Keratinocyte (primary cell): ENCODE results near the gene MPZL2. TPM values are rescaled to one million over a fixed set of nuclear protein-coding genes. Genes with fewer than 3 reads are reported as not detected.
A peak's percentile ranks its signal among the peaks of the same experiment; 100 is the strongest.

Source experiments
- DNase-seq: peaks from one replicate; pipeline ENCODE4 v3.0.0-alpha.2; 2011; ENCODE audit warnings: low read depth, missing footprints, low spot score
- FAIRE-seq: peaks from 2 replicates; lab custom pipeline; 2011; peaks lifted over from hg19 to GRCh38; lab: Jason Lieb, UNC
- H2AFZ ChIP-seq: 2 replicates; pipeline ENCODE4 v1.6.0; 2012; ENCODE audit warnings: low read length, control low read depth, inconsistent platforms; ENCODE audit not compliant: control insufficient read depth
- H3K27ac ChIP-seq: 2 replicates; pipeline ENCODE4 v1.5.1; 2011; ENCODE audit warnings: low read length; ENCODE audit not compliant: control insufficient read depth, insufficient read depth
- H3K27me3 ChIP-seq: 3 replicates; pipeline ENCODE4 v1.6.0; 2011; ENCODE audit warnings: low read length; ENCODE audit not compliant: control insufficient read depth, insufficient read depth; ENCODE audit errors: extremely low read depth
- H3K36me3 ChIP-seq, 2 experiments: 2 replicates in 1 of 2; 3 replicates in 1 of 2; pipeline ENCODE4 v1.5.1; 2011; ENCODE audit warnings: low read length in 2 of 2, mild to moderate bottlenecking in 1 of 2; ENCODE audit not compliant: control insufficient read depth in 2 of 2, insufficient read depth in 2 of 2; ENCODE audit errors: extremely low read depth in 1 of 2
- H3K4me1 ChIP-seq: 3 replicates; pipeline ENCODE4 v1.5.1; 2011; ENCODE audit warnings: low read length; ENCODE audit not compliant: control insufficient read depth, insufficient read depth; ENCODE audit errors: extremely low read depth
- H3K4me2 ChIP-seq: 3 replicates; pipeline ENCODE4 v1.6.0; 2011; ENCODE audit warnings: low read depth, low read length; ENCODE audit not compliant: control insufficient read depth, insufficient read depth; ENCODE audit errors: extremely low read depth
- H3K4me3 ChIP-seq, 3 experiments: fragments of 200-600 bp in 1 of 3; sonication (generic) in 1 of 3; 2 replicates in 2 of 3; 3 replicates in 1 of 3; pipeline ENCODE4 v1.5.1; 2011 to 2016; ENCODE audit warnings: low read length in 3 of 3, mild to moderate bottlenecking in 3 of 3, control low read depth in 2 of 3, inconsistent platforms in 1 of 3, low read depth in 1 of 3, mixed read lengths in 1 of 3, mixed run types in 1 of 3, moderate library complexity in 1 of 3; ENCODE audit not compliant: control insufficient read depth in 2 of 3, insufficient read depth in 2 of 3; ENCODE audit errors: extremely low read depth in 1 of 3
- H3K79me2 ChIP-seq: 2 replicates; pipeline ENCODE4 v1.6.0; 2012; ENCODE audit warnings: low read length; ENCODE audit not compliant: control insufficient read depth, insufficient read depth
- H3K9ac ChIP-seq: 3 replicates; pipeline ENCODE4 v1.6.0; 2011; ENCODE audit warnings: low read length; ENCODE audit not compliant: control insufficient read depth, insufficient read depth; ENCODE audit errors: extremely low read depth
- H3K9me1 ChIP-seq: 3 replicates; pipeline ENCODE4 v1.6.0; 2011; ENCODE audit warnings: low read length; ENCODE audit not compliant: control insufficient read depth, insufficient read depth; ENCODE audit errors: extremely low read depth
- H3K9me3 ChIP-seq: 2 replicates; pipeline ENCODE4 v1.5.1; 2012; ENCODE audit warnings: low read depth, low read length; ENCODE audit not compliant: control insufficient read depth
- H4K20me1 ChIP-seq: 3 replicates; pipeline ENCODE4 v1.6.0; 2011; ENCODE audit warnings: low read length; ENCODE audit not compliant: control insufficient read depth, insufficient read depth; ENCODE audit errors: extremely low read depth
- EZH2 ChIP-seq: IDR thresholded peaks from one replicate; pipeline ENCODE4 v1.6.1; 2012; ENCODE audit warnings: inconsistent platforms, mild to moderate bottlenecking, low read length, moderate library complexity
- dilution Hi-C: fragments of 300-500 bp; cut with MboI; formaldehyde crosslinking; loops from one replicate; pipeline ENCODE4 v1.7.0; 2020; ENCODE audit warnings: low sequenced_read_pairs; ENCODE audit not compliant: extremely low pct_ligation_motif_present
- polyA plus RNA-seq, 5 experiments: library from polyadenylated mRNA; depleted of rRNA in 3 of 5; stranded (reverse) in 3 of 5; stranded (forward) in 1 of 5; unstranded in 1 of 5; fragments of >200 nt; gene quantifications; 1 replicate in 1 of 5; 2 replicates in 3 of 5; 3 replicates in 1 of 5; pipeline versions ENCODE4 v1.2.1 to v1.2.3, GENCODE V29; 2011 to 2012; ENCODE audit warnings: missing spikeins in 2 of 5, low read depth in 1 of 5, low replicate concordance in 1 of 5
- TF ChIP-seq, protein P1 (sequence below), 3 experiments: IDR thresholded peaks in 1 of 3; conservative IDR thresholded peaks in 1 of 3; optimal IDR thresholded peaks in 1 of 3; 2 replicates in 2 of 3; 3 replicates in 1 of 3; pipeline versions ENCODE3 to v1.5.1; 2011; ENCODE audit warnings: low read length in 3 of 3, mild to moderate bottlenecking in 3 of 3, moderate library complexity in 2 of 3, control low read depth in 1 of 3, inconsistent platforms in 1 of 3; ENCODE audit not compliant: insufficient read depth in 2 of 3; ENCODE audit errors: extremely low read depth in 1 of 3

Gene MPZL2
- polyA plus RNA-seq, 1 donor (not counting 4 experiments of a cell fraction or from before 2014, with no cell fraction given): 225 TPM

DNA sequence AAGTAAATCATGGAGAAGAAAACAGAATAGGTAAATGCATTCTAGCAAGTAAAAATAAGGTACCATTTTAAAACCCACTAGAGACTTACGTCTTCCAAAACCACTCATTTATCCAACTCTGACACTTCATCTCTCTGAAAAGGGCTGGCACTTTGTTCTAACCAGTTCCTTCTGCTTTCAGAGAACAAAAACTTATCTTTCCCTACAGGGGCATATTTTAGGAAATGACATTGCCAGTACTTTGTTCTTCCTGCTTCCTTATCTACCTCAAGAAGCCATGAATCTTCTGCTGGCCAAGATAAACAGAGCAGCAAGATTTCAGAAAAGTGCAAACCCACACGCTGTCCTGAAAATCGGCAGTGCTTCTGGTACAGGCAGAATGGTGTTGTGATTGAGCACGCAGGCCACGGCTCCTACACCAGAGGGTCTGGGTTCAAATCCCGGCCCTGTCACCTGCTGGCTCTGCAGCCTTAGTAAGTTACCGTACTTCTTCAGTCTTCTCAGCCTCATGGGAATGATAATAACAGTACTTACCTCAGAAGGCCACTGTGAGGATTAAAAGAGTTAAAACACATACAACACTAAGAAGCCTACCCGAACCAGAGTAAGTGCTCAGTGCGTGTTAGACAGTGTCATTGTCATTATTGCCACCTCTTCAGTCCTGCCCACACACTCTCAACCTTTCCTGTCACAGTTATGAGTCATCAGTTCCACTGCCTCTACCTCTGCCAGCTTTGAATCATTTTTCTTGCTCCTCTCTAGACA is 22.9 kb downstream of the MPZL2 start:
- Histone ChIP-seq H3K79me2 (peaks cover 4% of the 10 kb centered on the region), H3K36me3 (peaks cover 1 to 2% of the 10 kb centered on the region in 2 experiments), H3K9me3 (no peaks in the 10 kb centered on the region), H3K4me2 (peak overlapping the region; percentile 83), H3K4me1 (peaks cover 18% of the 10 kb centered on the region), H3K27me3 (no peaks in the 10 kb centered on the region), H3K9me1 (no peaks in the 10 kb centered on the region), H3K9ac (peak overlapping the region; percentile 24), H3K4me3 (no peak overlapping the region), H2AFZ (no peak overlapping the region), H4K20me1 (no peaks in the 10 kb centered on the region), H3K27ac (peak overlapping the region; percentile 35)
- FAIRE-seq (peak; percentile 63), DNase-seq (peak; percentile 35)
- dilution Hi-C loops: no loop called here
- TF ChIP-seq, protein P1, sequence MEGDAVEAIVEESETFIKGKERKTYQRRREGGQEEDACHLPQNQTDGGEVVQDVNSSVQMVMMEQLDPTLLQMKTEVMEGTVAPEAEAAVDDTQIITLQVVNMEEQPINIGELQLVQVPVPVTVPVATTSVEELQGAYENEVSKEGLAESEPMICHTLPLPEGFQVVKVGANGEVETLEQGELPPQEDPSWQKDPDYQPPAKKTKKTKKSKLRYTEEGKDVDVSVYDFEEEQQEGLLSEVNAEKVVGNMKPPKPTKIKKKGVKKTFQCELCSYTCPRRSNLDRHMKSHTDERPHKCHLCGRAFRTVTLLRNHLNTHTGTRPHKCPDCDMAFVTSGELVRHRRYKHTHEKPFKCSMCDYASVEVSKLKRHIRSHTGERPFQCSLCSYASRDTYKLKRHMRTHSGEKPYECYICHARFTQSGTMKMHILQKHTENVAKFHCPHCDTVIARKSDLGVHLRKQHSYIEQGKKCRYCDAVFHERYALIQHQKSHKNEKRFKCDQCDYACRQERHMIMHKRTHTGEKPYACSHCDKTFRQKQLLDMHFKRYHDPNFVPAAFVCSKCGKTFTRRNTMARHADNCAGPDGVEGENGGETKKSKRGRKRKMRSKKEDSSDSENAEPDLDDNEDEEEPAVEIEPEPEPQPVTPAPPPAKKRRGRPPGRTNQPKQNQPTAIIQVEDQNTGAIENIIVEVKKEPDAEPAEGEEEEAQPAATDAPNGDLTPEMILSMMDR (optimal IDR thresholded peaks at IDR 0.05 in 1 of 3, IDR thresholded peaks at IDR 0.05 in 1 of 3, conservative IDR thresholded peaks at IDR 0.05 in 1 of 3; ENCODE audit: extremely low read depth in 1 of 3, insufficient read depth in 2 of 3, low read length in 3 of 3): no peak
- TF ChIP-seq EZH2: no peak

- no peaks in the 10 kb centered on the region for H3K27me3 ChIP-seq
- H4K20me1 ChIP-seq: no peaks in the 10 kb centered on the region
- H3K4me3 ChIP-seq: no peak overlapping the region
- DNase-seq: no peak
- dilution Hi-C loops: no loop called here
- H3K9me3 ChIP-seq: no peaks in the 10 kb centered on the region
- peaks cover 4% of the 10 kb centered on the region for H3K79me2 ChIP-seq
- H2AFZ ChIP-seq: no peak overlapping the region
- H3K9me1 ChIP-seq: no peaks in the 10 kb centered on the region
- H3K36me3 ChIP-seq: peaks cover 4 to 5% of the 10 kb centered on the region in 2 experiments
- H3K4me1 ChIP-seq: peaks cover 18% of the 10 kb centered on the region
- no peak overlapping the region for H3K27ac ChIP-seq
- H3K4me2 ChIP-seq: no peak overlapping the region
- no peak overlapping the region for H3K9ac ChIP-seq
- FAIRE-seq: no peak
- no peak for TF ChIP-seq EZH2
- TF ChIP-seq, protein P1 (optimal IDR thresholded peaks at IDR 0.05 in 1 of 3, IDR thresholded peaks at IDR 0.05 in 1 of 3, conservative IDR thresholded peaks at IDR 0.05 in 1 of 3; ENCODE audit: extremely low read depth in 1 of 3, insufficient read depth in 2 of 3, low read length in 3 of 3): no peak
Observed at GRCh38 chr11:118239509-118240205, 24.4 kb downstream of the MPZL2 start.
